ENCODE data around the gene NAT14.
A peak's percentile ranks its signal among the peaks of the same experiment; 100 is the strongest.

NAT14 gene

DNA sequence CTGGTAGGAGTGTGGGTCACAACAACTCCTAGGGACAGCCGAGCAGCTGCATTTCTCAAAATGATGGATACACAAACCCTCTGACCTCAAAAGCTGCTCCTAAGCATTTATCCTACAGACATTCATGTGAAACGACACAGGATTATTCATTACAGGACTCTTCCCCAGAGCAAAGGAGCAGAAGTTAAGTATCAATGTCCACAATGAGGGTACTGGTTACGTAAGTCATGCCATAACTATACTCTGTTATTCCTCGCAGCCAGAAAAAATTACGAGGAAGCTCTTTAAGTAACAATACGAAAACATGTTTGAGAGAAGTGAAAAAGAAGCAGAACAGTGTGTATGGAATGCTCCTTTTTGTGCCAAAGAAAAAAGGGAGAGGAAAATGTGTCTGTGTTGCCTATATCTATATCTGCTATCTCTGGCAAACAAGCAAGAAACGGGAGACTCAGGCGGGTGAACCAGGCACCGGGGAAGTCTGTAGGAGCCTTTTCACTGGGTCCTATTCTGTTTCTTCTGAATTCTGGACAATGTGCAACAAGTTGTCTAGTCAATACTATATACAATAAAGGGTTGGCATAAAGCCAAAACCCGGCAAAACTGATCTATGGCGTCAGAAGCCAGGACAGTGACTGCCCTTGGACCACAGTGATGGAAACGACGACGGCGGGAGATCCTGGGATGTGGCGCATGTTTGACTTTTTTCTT, 24.9 kb upstream of the NAT14 start:
- DNase-seq (ENCODE audit: extremely low read depth, low read depth), result no peak
- TF ChIP-seq CTCF (IDR thresholded peaks at IDR 0.05; ENCODE audit: low read depth, low read length, missing control alignments), result no peak
- peak overlapping the region; percentile 92 for H3K4me3 ChIP-seq (replicated peaks; ENCODE audit: low read depth, low read length)

GRCh38 chr19:55460670-55461258, 24.2 kb upstream of the NAT14 start:
- DNase-seq (ENCODE audit: extremely low read depth, low read depth), result no peak
- peak overlapping the region; percentile 92 for H3K4me3 ChIP-seq (replicated peaks; ENCODE audit: low read depth, low read length)
- TF ChIP-seq CTCF (IDR thresholded peaks at IDR 0.05; ENCODE audit: low read depth, low read length, missing control alignments), result no peak

GRCh38 chr19:55461259-55461973, 23.6 kb upstream of the NAT14 start, which contains the start of gene ISOC2:
Gene ISOC2, minus strand, starts transcription at chr19:55461642. Its CDS starts 5,156 bp downstream, at chr19:55456486.
- no peak for TF ChIP-seq CTCF (IDR thresholded peaks at IDR 0.05; ENCODE audit: low read depth, low read length, missing control alignments)
- DNase-seq (ENCODE audit: extremely low read depth, low read depth), result peak; percentile 98
- H3K4me3 ChIP-seq (replicated peaks; ENCODE audit: low read depth, low read length), result peak within 1 kb of the TSS; percentile 92

DNA sequence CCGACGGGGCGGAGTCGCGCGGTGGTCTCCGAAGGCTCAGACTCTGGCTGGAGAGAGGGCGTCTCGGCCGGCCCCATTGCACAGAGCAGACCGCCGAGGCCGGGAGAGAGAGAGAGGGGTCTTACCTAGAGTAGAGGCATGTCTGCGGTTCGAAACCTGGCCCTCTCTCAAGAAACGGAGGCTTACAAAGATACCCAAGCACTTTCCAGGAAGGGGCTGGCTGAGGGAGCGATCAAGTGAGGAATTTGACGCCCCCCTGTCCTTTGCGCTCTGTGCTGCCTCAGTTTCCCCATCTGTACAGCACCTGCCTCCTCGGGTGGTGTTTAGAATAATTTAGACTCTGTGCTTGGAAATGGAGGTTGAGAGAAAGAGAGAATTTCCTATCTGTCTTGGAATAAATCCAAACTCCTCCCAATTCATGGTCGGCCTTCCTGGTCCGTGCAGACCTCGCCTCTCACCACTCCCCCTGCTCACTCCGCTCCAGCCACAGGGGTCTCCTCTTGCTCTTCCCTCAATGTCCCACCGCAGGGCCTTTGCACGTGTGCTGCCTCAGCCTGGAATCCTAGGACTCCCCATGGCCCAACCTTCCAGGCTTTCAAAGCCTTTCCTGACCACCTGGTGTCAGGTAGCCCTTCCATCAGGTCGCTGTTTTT, 22.9 kb upstream of the NAT14 start:
- no peak for TF ChIP-seq CTCF (IDR thresholded peaks at IDR 0.05; ENCODE audit: low read depth, low read length, missing control alignments)
- H3K4me3 ChIP-seq (replicated peaks; ENCODE audit: low read depth, low read length), result peak overlapping the region; percentile 92
- no peak for DNase-seq (ENCODE audit: extremely low read depth, low read depth)

DNA sequence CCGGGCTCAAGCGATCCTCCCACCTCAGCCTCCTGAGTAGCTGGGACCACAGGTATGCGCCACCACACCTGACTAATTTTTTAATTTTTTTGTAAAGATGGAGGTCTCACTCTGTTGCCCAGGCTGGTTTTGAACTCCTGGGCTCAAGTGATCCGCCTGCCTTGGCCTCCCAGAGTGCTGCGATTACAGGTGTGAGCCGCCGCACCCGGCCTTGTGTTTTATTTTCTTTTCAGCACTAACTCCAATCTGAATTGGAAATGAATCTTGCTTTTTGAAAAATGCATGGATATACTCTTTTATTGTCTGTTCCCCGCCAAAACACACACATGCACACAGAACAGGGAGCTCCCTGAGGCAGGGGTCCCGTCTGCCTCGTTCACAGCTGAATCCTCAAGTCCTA, 22.3 kb upstream of the NAT14 start:
- no peak overlapping the region for H3K4me3 ChIP-seq (replicated peaks; ENCODE audit: low read depth, low read length)
- TF ChIP-seq CTCF (IDR thresholded peaks at IDR 0.05; ENCODE audit: low read depth, low read length, missing control alignments), result no peak

GRCh38 chr19:55463583-55464031, 21.4 kb upstream of the NAT14 start:
- no peak overlapping the region for H3K4me3 ChIP-seq (replicated peaks; ENCODE audit: low read depth, low read length)
- TF ChIP-seq CTCF (IDR thresholded peaks at IDR 0.05; ENCODE audit: low read depth, low read length, missing control alignments), result no peak
- DNase-seq (ENCODE audit: extremely low read depth, low read depth), result no peak

More for the DNA sequence above, 22.3 kb upstream of the NAT14 start:
- no peak for DNase-seq (ENCODE audit: extremely low read depth, low read depth)
